GM12878 (cell line): ENCODE results near the gene CPVL. TPM values are rescaled to one million over a fixed set of nuclear protein-coding genes. Genes with fewer than 3 reads are reported as not detected.

Experiments
- ATAC-seq: fragments of 200-7000 bp; cut with Tn5 transposase; 3 replicates; pipeline ENCODE4 v1.9.1; 2020; ENCODE audit warnings: mild to moderate bottlenecking, moderate library complexity
- BruUV-seq: library from RNA; stranded (reverse); fragments of 400-500 nt; replicated peaks from 2 replicates; lab custom pipeline; 2021; lab: Mats Ljungman, UMichigan
- CTCF ChIA-PET: fragments of 300-600 bp; sonication (Branson Sonifier 250); formaldehyde crosslinking; extraction: SDS; loops from one replicate; lab custom pipeline; 2021; ENCODE audit warnings: inconsistent platforms; lab: Yijun Ruan, JAX
- POLR2A ChIA-PET: fragments of 350-600 bp; formaldehyde crosslinking; extraction: SDS; loops from one replicate; lab custom pipeline; 2021; ENCODE audit warnings: inconsistent platforms; lab: Charles Lee
- RAD21 ChIA-PET: fragments of 300-600 bp; sonication (Branson Sonifier 250); formaldehyde crosslinking; loops from one replicate; lab custom pipeline; 2023; ENCODE audit warnings: antibody characterized with exemption; ENCODE audit not compliant: unreplicated experiment; lab: Charles Lee
- SMC1A ChIA-PET: fragments of 300-600 bp; sonication (Branson Sonifier 250); formaldehyde crosslinking; loops from one replicate; lab custom pipeline; 2023; ENCODE audit not compliant: unreplicated experiment, uncharacterized antibody; lab: Charles Lee
- DNase-seq: peaks from one replicate; pipeline ENCODE4 v3.0.0-alpha.2; 2011; ENCODE audit warnings: low read depth, low spot score
- FAIRE-seq: peaks from 3 replicates; lab custom pipeline; 2011; peaks lifted over from hg19 to GRCh38; lab: Jason Lieb, UNC
- H2AFZ ChIP-seq: 2 replicates; pipeline ENCODE4 v1.6.0; 2011; ENCODE audit warnings: low read depth, low read length, control low read depth; ENCODE audit not compliant: control insufficient read depth
- H3K27ac ChIP-seq: 2 replicates; pipeline ENCODE4 v1.5.1; 2011; ENCODE audit warnings: control low read depth; ENCODE audit not compliant: control insufficient read depth, insufficient read depth
- H3K27me3 ChIP-seq, 2 experiments: replicated peaks in 1 of 2; 2 replicates each; pipeline versions ENCODE4 v1.6.0 to v1.6.1; 2011; ENCODE audit warnings: low read length in 1 of 2; ENCODE audit not compliant: control insufficient read depth in 2 of 2, insufficient read depth in 2 of 2
- H3K36me3 ChIP-seq, 2 experiments: 2 replicates each; pipeline ENCODE4 v1.5.1; 2011; ENCODE audit warnings: low read length in 1 of 2; ENCODE audit not compliant: control insufficient read depth in 2 of 2, insufficient read depth in 2 of 2
- H3K4me1 ChIP-seq: 2 replicates; pipeline ENCODE4 v1.6.1; 2011; ENCODE audit warnings: mild to moderate bottlenecking, low read length, moderate library complexity, mixed read lengths; ENCODE audit not compliant: control insufficient read depth, insufficient read depth
- H3K4me2 ChIP-seq: 2 replicates; pipeline ENCODE4 v1.6.0; 2011; ENCODE audit warnings: control low read depth; ENCODE audit not compliant: control insufficient read depth, insufficient read depth
- H3K4me3 ChIP-seq: fragments of 200-600 bp; sonication (generic); 2 replicates; pipeline ENCODE4 v1.5.1; 2016
- H3K79me2 ChIP-seq: 2 replicates; pipeline ENCODE4 v1.6.0; 2011; ENCODE audit warnings: low read length; ENCODE audit not compliant: control insufficient read depth, insufficient read depth
- H3K9ac ChIP-seq: 2 replicates; pipeline ENCODE4 v1.8.0; 2011; ENCODE audit warnings: low read length, control low read depth, mixed read lengths; ENCODE audit not compliant: control insufficient read depth, insufficient read depth
- H3K9me3 ChIP-seq: replicated peaks from 3 replicates; pipeline ENCODE4 v1.5.1; 2011; ENCODE audit warnings: mild to moderate bottlenecking, low read length; ENCODE audit not compliant: control insufficient read depth, insufficient read depth
- H4K20me1 ChIP-seq: 2 replicates; pipeline ENCODE4 v1.6.0; 2011; ENCODE audit not compliant: control insufficient read depth, insufficient read depth
- BHLHE40 ChIP-seq, 2 experiments: fragments of 450-650 bp in 1 of 2; IDR thresholded peaks; 2 replicates each; pipeline ENCODE4 v1.6.1; 2011 to 2017; ENCODE audit warnings: low read depth in 2 of 2, borderline replicate concordance in 1 of 2, improper control_type of control experiment in 1 of 2, low read length in 1 of 2, mild to moderate bottlenecking in 1 of 2
- EP300 ChIP-seq, 2 experiments: fragments of 150-350 bp in 1 of 2; IDR thresholded peaks; 2 replicates each; pipeline ENCODE4 v1.6.1; 2011 to 2012; ENCODE audit warnings: low read depth in 2 of 2, low read length in 2 of 2, borderline replicate concordance in 1 of 2, improper control_type of control experiment in 1 of 2, inconsistent platforms in 1 of 2; ENCODE audit not compliant: control insufficient read depth in 1 of 2
- FOS ChIP-seq: IDR thresholded peaks from 3 replicates; pipeline ENCODE4 v1.6.1; 2011; ENCODE audit warnings: borderline replicate concordance; ENCODE audit not compliant: insufficient read length; ENCODE audit errors: extremely low read depth
- LARP7 ChIP-seq: fragments of 450-650 bp; IDR thresholded peaks from 2 replicates; pipeline ENCODE4 v1.6.1; 2017; ENCODE audit warnings: mild to moderate bottlenecking
- PAX5 ChIP-seq: IDR thresholded peaks from 2 replicates; pipeline ENCODE4 v1.6.1; 2011; ENCODE audit warnings: low read depth, low read length, borderline replicate concordance
- REST ChIP-seq: IDR thresholded peaks from 2 replicates; pipeline ENCODE4 v1.6.1; 2012; ENCODE audit warnings: mild to moderate bottlenecking, low read depth, low read length
- ZBTB40 ChIP-seq: fragments of 450-650 bp; IDR thresholded peaks from 2 replicates; pipeline ENCODE4 v1.6.1; 2016; ENCODE audit warnings: mild to moderate bottlenecking, moderate library complexity, borderline replicate concordance
- ZNF217 ChIP-seq: fragments of 450-650 bp; IDR thresholded peaks from 2 replicates; pipeline ENCODE4 v1.6.1; 2017; ENCODE audit warnings: antibody characterized with exemption, mild to moderate bottlenecking
- in situ Hi-C: fragments of 300-500 bp; cut with MboI; formaldehyde crosslinking; loops from 9 replicates; pipeline ENCODE4 v1.14.3; 2018; ENCODE audit warnings: mixed read lengths
- intact Hi-C: fragments of 100-400 bp; cut with micrococcal nuclease; formaldehyde crosslinking; loops from one replicate; pipeline ENCODE4 v1.14.2; 2022; ENCODE audit not compliant: unreplicated experiment
- polyA plus RNA-seq, 11 experiments: library from polyadenylated mRNA; depleted of rRNA in 4 of 11; unstranded in 6 of 11; stranded (reverse) in 5 of 11; fragments of >200 nt; fragmentation: Nextera tagmentation in 4 of 11; fragmentation: Illumina TruSeq in 1 of 11; extraction: Ambion mirVana in 4 of 11; extraction: Trizol in 1 of 11; gene quantifications; 1 replicate in 1 of 11; 2 replicates in 10 of 11; pipeline versions ENCODE4 v1.2.1 to v1.2.3, GENCODE V29; 2011 to 2016; ENCODE audit warnings: inconsistent platforms in 2 of 11, missing spikeins in 2 of 11, low read depth in 1 of 11
- total RNA-seq, 4 experiments: library from RNA; depleted of rRNA in 3 of 4; stranded (reverse); fragments of >200 nt in 3 of 4; fragmentation: Illumina TruSeq in 1 of 4; extraction: Trizol in 1 of 4; gene quantifications; 2 replicates each; pipeline versions ENCODE4 v1.2.1 to v1.2.3, GENCODE V29; 2013 to 2021
- TF ChIP-seq, protein P1 (sequence below): fragments of 450-650 bp; IDR thresholded peaks from 2 replicates; pipeline ENCODE4 v1.6.1; 2018; ENCODE audit warnings: borderline replicate concordance, mild to moderate bottlenecking; ENCODE audit not compliant: partially characterized antibody
- TF ChIP-seq, protein P2 (sequence below): fragments of 450-650 bp; IDR thresholded peaks from 2 replicates; pipeline ENCODE4 v1.6.1; 2017; ENCODE audit warnings: low read depth, mild to moderate bottlenecking, moderate library complexity

Gene CPVL
- total and polyA plus RNA-seq, 10 of the 15 experiments (the other 5 are each of a cell fraction or from before 2014, with no cell fraction given): 0.59 TPM; not detected in 9

DNA sequence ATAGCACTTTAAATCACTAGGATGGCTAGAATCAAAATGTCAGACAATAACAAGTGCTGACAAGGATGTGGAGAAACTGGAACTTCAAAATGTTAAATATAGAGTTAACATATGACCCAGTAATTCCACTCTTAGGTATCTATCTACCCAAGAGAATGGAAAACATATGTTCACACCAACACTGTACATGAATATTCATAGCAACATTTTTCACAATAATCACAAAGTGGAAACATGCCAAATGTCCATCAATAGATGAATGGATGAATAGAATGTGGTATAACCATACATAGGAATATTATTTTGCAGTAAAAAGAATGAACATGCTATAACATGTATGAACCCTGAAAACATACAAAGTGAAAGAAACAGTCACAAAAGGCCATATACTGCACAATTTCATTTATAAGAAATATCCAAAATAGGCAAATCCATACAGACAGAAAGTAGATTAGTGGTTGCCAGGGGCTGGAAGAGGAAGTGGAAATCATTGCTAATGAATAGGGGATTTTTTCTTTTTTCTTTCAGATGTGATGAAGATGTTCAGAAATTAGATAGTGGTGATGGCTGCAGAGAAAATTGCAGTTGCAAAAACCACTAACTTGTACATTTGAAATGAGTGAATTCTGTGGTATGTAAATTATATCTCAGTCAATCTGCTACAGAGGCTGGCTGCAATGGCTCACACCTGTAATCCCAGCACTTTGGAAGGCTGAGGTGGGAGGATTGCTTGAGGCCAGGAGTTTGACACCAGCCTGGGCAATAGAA is 93.0 kb downstream of the CPVL start:
- intact Hi-C loops (no loop called here), in situ Hi-C loops (no loop called here)
- Histone ChIP-seq H3K79me2 (no peaks in the 10 kb centered on the region), H2AFZ (no peak overlapping the region), H3K4me3 (no peak overlapping the region), H3K4me2 (no peak overlapping the region), H3K27me3 (no peaks in the 10 kb centered on the region), H3K9me3 (no peaks in the 10 kb centered on the region), H3K36me3 (no peaks in the 10 kb centered on the region), H4K20me1 (no peaks in the 10 kb centered on the region), H3K27ac (no peak overlapping the region), H3K4me1 (no peaks in the 10 kb centered on the region), H3K9ac (no peak overlapping the region)
- ChIA-PET RAD21 (no interaction called here), CTCF (no interaction called here), SMC1A (no interaction called here), POLR2A (no interaction called here)
- no TSS peak for BruUV-seq
- ATAC-seq (peak; percentile 46), DNase-seq (peak; percentile 20), FAIRE-seq (no peak)
- no peak for TF ChIP-seq ZBTB40
- TF ChIP-seq FOS: no peak
- TF ChIP-seq BHLHE40 (IDR thresholded peaks at IDR 0.05; ENCODE audit: borderline replicate concordance in 1 of 2, low read depth in 2 of 2, low read length in 1 of 2): no peak
- TF ChIP-seq LARP7: no peak
- TF ChIP-seq, protein P1, sequence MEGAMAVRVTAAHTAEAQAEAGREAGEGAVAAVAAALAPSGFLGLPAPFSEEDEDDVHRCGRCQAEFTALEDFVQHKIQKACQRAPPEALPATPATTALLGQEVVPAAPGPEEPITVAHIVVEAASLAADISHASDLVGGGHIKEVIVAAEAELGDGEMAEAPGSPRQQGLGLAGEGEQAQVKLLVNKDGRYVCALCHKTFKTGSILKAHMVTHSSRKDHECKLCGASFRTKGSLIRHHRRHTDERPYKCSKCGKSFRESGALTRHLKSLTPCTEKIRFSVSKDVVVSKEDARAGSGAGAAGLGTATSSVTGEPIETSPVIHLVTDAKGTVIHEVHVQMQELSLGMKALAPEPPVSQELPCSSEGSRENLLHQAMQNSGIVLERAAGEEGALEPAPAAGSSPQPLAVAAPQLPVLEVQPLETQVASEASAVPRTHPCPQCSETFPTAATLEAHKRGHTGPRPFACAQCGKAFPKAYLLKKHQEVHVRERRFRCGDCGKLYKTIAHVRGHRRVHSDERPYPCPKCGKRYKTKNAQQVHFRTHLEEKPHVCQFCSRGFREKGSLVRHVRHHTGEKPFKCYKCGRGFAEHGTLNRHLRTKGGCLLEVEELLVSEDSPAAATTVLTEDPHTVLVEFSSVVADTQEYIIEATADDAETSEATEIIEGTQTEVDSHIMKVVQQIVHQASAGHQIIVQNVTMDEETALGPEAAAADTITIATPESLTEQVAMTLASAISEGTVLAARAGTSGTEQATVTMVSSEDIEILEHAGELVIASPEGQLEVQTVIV: no peak
- no peak for TF ChIP-seq EP300 (IDR thresholded peaks at IDR 0.05; ENCODE audit: borderline replicate concordance in 1 of 2, control insufficient read depth in 1 of 2, low read depth in 2 of 2, low read length in 2 of 2)
- no peak for TF ChIP-seq ZNF217
- no peak for TF ChIP-seq PAX5
- TF ChIP-seq, protein P2, sequence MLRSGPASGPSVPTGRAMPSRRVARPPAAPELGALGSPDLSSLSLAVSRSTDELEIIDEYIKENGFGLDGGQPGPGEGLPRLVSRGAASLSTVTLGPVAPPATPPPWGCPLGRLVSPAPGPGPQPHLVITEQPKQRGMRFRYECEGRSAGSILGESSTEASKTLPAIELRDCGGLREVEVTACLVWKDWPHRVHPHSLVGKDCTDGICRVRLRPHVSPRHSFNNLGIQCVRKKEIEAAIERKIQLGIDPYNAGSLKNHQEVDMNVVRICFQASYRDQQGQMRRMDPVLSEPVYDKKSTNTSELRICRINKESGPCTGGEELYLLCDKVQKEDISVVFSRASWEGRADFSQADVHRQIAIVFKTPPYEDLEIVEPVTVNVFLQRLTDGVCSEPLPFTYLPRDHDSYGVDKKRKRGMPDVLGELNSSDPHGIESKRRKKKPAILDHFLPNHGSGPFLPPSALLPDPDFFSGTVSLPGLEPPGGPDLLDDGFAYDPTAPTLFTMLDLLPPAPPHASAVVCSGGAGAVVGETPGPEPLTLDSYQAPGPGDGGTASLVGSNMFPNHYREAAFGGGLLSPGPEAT: no peak
- TF ChIP-seq REST: no peak
